Measurements from ENCODE around the gene SYNM.

- TF ChIP-seq POLR2A (IDR thresholded peaks at IDR 0.05) (no peak), CTCF (IDR thresholded peaks at IDR 0.05) (no peak)
Measured at GRCh38 chr15:99090011-99090699, 14.7 kb upstream of the SYNM start.

Data from body of pancreas (tissue), 4 donors.